NCI-H526 (cell line): ENCODE data around the gene MOB1B.
"Not testable (repeated sequence)": the region's sequence is repeated elsewhere in the genome, so short reads cannot be mapped to it uniquely, and the experiment has no call there.

ENCODE experiments used
- DNase-seq, 2 experiments: peaks; one replicate each; lab custom pipeline; 2025; lab: John Stamatoyannopoulos, UW

MOB1B gene

GRCh38 chr4:70956549-70957210 is 54.5 kb downstream of the MOB1B start:
- DNase-seq = no peak

- DNase-seq = no peak
These were observed 56.5 kb downstream of the MOB1B start for GRCh38 chr4:70958681-70959080.

- peak; percentile 18 to 41 for DNase-seq
These were observed 66.9 kb downstream of the MOB1B start for GRCh38 chr4:70969076-70969475.

GRCh38 chr4:70976252-70976651 is 74.1 kb downstream of the MOB1B start:
- no peak for DNase-seq

GRCh38 chr4:70979445-70980008 is 77.4 kb downstream of the MOB1B start:
- no peak for DNase-seq

GRCh38 chr4:70980196-70980595 is 78.0 kb downstream of the MOB1B start:
- DNase-seq = no peak

GRCh38 chr4:70984106-70984505 is 81.9 kb downstream of the MOB1B start:
- DNase-seq = no peak

GRCh38 chr4:70984589-70984988 is 82.4 kb downstream of the MOB1B start:
- no peak for DNase-seq

- DNase-seq = no peak
These were observed 89.4 kb downstream of the MOB1B start for GRCh38 chr4:70991596-70991995.

- peak; percentile 40 to 58 for DNase-seq
These were observed 90.3 kb downstream of the MOB1B start for GRCh38 chr4:70992391-70992881.

GRCh38 chr4:70993181-70994068 is 91.3 kb downstream of the MOB1B start, which contains the start of gene DCK:
DCK (plus strand) TSS chr4:70993649; CDS start chr4:70993836, 187 bp downstream.
- peak; percentile 73 to 98 for DNase-seq

GRCh38 chr4:70994069-70994366 is 91.8 kb downstream of the MOB1B start:
- no peak for DNase-seq

GRCh38 chr4:70994387-70995099 is 92.4 kb downstream of the MOB1B start:
- no peak for DNase-seq

- no peak for DNase-seq
These were observed 93.8 kb downstream of the MOB1B start for GRCh38 chr4:70996018-70996360.

GRCh38 chr4:70997036-70997435 is 94.9 kb downstream of the MOB1B start:
- no peak for DNase-seq

GRCh38 chr4:70997546-70997945 is 95.4 kb downstream of the MOB1B start:
- no peak for DNase-seq

- not testable (repeated sequence) for DNase-seq
These were observed 97.5 kb downstream of the MOB1B start for GRCh38 chr4:70999639-71000038.

GRCh38 chr4:71001363-71001762 is 99.2 kb downstream of the MOB1B start:
- DNase-seq = not testable (repeated sequence)

- no peak for DNase-seq
These were observed 102.2 kb downstream of the MOB1B start for GRCh38 chr4:71004281-71004851.

GRCh38 chr4:71005025-71005424 is 102.9 kb downstream of the MOB1B start:
- DNase-seq = not testable (repeated sequence)

- no peak for DNase-seq
These were observed 104.2 kb downstream of the MOB1B start for GRCh38 chr4:71006203-71006907.
